BJ (cell line): Measurements from ENCODE around the gene CALY. TPM values are rescaled to one million over a fixed set of nuclear protein-coding genes. Genes with fewer than 3 reads are reported as not detected.

Experiments used
- CTCF ChIA-PET: fragments of 350-600 bp; formaldehyde crosslinking; extraction: SDS; loops from one replicate; lab custom pipeline; 2021; ENCODE audit warnings: antibody characterized with exemption, inconsistent platforms; lab: Yijun Ruan, JAX
- POLR2A ChIA-PET: fragments of 300-600 bp; sonication (Branson Sonifier 250); formaldehyde crosslinking; extraction: SDS; loops from one replicate; lab custom pipeline; 2021; ENCODE audit warnings: antibody characterized with exemption; lab: Charles Lee
- DNase-seq: peaks from one replicate; pipeline ENCODE4 v3.0.0-alpha.2; 2011; ENCODE audit warnings: low read depth
- H3K27me3 ChIP-seq: 2 replicates; pipeline ENCODE4 v1.6.0; 2011; ENCODE audit warnings: low read length; ENCODE audit not compliant: control insufficient read depth, insufficient read depth
- H3K36me3 ChIP-seq: 2 replicates; pipeline ENCODE4 v1.5.1; 2011; ENCODE audit warnings: low read length; ENCODE audit not compliant: control insufficient read depth, insufficient read depth
- H3K4me3 ChIP-seq: 2 replicates; pipeline ENCODE4 v1.5.1; 2011; ENCODE audit warnings: low read depth, mild to moderate bottlenecking, control low read depth, low read length
- polyA plus RNA-seq: library from polyadenylated mRNA; depleted of rRNA; stranded (reverse); fragments of >200 nt; gene quantifications from 2 replicates; pipeline ENCODE4 v1.2.3, GENCODE V29; 2011
- TF ChIP-seq, protein P1 (sequence below): IDR thresholded peaks from 2 replicates; pipeline ENCODE4 v1.5.1; 2011; ENCODE audit warnings: low read depth, mild to moderate bottlenecking, control low read depth, inconsistent platforms, low read length, moderate library complexity; ENCODE audit not compliant: insufficient read depth

The CALY gene
- polyA plus RNA-seq, 1 experiment, result 0.91 TPM

GRCh38 chr10:133354672-133355240 lies 18.1 kb upstream of the CALY start:
- POLR2A ChIA-PET, result no interaction called here
- Histone ChIP-seq H3K4me3 (no peak overlapping the region), H3K36me3 (peaks cover 3% of the 10 kb centered on the region), H3K27me3 (no peaks in the 10 kb centered on the region)
- CTCF ChIA-PET, result no interaction called here
- TF ChIP-seq, protein P1, sequence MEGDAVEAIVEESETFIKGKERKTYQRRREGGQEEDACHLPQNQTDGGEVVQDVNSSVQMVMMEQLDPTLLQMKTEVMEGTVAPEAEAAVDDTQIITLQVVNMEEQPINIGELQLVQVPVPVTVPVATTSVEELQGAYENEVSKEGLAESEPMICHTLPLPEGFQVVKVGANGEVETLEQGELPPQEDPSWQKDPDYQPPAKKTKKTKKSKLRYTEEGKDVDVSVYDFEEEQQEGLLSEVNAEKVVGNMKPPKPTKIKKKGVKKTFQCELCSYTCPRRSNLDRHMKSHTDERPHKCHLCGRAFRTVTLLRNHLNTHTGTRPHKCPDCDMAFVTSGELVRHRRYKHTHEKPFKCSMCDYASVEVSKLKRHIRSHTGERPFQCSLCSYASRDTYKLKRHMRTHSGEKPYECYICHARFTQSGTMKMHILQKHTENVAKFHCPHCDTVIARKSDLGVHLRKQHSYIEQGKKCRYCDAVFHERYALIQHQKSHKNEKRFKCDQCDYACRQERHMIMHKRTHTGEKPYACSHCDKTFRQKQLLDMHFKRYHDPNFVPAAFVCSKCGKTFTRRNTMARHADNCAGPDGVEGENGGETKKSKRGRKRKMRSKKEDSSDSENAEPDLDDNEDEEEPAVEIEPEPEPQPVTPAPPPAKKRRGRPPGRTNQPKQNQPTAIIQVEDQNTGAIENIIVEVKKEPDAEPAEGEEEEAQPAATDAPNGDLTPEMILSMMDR, result no peak
- DNase-seq, result no peak

DNA sequence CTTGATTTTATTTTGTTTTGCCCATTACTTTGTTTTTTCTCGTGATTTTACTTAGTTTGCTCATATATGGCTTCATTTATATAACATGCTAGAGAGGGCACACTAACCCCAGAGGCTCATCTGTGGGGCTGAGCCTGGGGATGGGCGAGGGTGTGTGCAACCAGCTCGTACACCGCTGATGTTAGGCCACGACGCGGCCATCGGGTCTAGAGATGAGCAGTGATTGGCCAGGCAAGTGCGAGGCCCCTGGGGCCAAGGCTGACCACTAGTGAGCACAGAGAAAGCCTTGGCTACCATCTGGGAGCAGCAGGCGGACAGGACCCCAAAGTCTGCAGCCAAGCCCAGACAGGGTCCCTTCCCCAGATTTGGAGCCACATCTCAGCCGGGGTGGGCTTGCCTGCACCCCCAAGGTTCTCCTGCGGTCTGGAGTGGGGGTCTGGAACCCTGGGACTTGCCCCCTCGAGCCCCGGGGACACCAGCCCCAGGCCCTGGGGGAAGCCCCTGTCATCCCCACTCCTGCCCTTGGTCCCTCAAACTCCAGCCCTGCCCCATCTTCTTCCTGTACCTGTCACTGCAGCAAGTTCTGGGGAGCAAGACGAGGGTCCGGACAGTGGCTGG lies 17.4 kb upstream of the CALY start:
- TF ChIP-seq, protein P1, result no peak
- POLR2A ChIA-PET, result no interaction called here
- Histone ChIP-seq H3K36me3 (peaks cover 3% of the 10 kb centered on the region), H3K27me3 (no peaks in the 10 kb centered on the region), H3K4me3 (no peak overlapping the region)
- no peak for DNase-seq
- CTCF ChIA-PET, result interaction anchor here (0.8 kb wide), 1 partner anchor 25 kb away, joined by 3 read pairs; no protein-coding TSS in a partner anchor

DNA sequence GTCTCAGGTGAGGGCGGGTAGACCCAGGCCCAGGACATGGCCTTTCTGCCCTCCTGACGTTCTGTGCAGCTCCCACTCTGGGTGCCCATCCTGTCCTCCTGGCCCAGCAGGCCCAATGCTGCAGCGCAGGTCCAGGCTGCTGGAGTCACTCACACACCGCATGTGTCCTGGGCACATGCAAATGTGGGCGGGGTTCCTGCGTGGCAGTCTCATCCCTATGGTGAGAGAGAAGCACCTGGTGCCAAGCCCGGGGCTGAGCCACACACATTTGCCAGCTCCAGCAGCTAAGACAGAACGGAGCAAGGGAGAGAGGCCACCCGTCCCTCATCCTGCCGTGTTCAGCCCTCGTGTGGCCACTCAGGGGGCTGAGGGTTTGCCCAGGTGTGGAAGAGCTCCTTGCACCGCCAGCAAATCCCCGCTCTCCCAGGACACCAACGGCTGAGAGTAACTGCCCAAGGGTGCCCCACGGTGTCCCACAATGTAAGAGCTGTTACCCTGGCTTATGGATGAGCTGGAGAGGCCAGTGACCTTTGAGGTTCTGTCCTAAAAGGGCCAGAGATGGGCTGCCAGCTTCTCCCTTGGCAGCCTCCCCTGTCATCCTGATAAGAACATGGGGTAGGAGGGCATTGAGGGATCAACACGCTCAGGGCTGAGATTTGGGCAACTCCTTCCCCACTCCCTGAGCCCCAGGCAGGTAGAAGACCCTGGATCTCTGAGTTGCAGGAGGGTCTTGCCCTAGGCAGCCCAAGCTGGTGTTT lies 16.7 kb upstream of the CALY start:
- ChIA-PET POLR2A (no interaction called here), CTCF (interaction anchor here (0.8 kb wide), 1 partner anchor 24 kb away, joined by 3 read pairs; no protein-coding TSS in a partner anchor)
- no peaks in the 10 kb centered on the region for H3K27me3 ChIP-seq
- H3K4me3 ChIP-seq, result no peak overlapping the region
- DNase-seq, result no peak
- H3K36me3 ChIP-seq, result peaks cover 3% of the 10 kb centered on the region
- TF ChIP-seq, protein P1, result no peak

GRCh38 chr10:133351408-133352318 lies 15.0 kb upstream of the CALY start:
- Histone ChIP-seq H3K27me3 (no peaks in the 10 kb centered on the region), H3K36me3 (peaks cover 3% of the 10 kb centered on the region), H3K4me3 (no peak overlapping the region)
- TF ChIP-seq, protein P1, result no peak
- CTCF ChIA-PET, result no interaction called here
- POLR2A ChIA-PET, result no interaction called here
- DNase-seq, result no peak

DNA sequence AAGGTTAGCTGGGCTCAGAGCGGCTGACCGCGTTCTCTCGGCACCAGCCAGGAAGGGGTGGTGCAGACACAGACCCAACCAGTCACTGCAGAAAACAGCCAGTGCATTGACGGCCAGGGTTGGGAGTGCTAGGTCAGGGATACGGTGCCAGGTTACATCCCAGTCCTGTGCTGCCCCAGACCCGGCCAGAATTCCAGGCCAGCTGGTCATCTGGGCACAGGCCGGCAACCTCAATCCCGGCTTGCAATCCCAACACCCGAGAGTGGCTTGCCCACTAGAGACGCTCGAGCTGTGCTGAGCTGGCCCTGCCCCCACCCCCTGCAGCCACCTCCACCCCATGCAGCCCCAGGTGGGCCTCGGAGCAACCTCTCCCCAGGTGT lies 14.2 kb upstream of the CALY start:
- Histone ChIP-seq H3K27me3 (no peaks in the 10 kb centered on the region), H3K4me3 (no peak overlapping the region), H3K36me3 (peaks cover 3% of the 10 kb centered on the region)
- ChIA-PET CTCF (no interaction called here), POLR2A (no interaction called here)
- TF ChIP-seq, protein P1, result no peak
- DNase-seq, result no peak
